ENCODE data around the gene RECQL. TPM values are rescaled to one million over a fixed set of nuclear protein-coding genes. Genes with fewer than 3 reads are reported as not detected.

RECQL gene
- total RNA-seq, 4 donors from 2014 or later, result 6.5 to 33.0 (median 11.0) TPM

Other genes with a start within 250 kb of the RECQL start
- gene SLCO1A2, start 166.7 kb downstream of the RECQL start, total RNA-seq, result not detected
- gene IAPP, start 128.7 kb downstream of the RECQL start, total RNA-seq, result not detected
- gene PYROXD1, start 64.0 kb downstream of the RECQL start, total RNA-seq, result 10 to 100 TPM; 27.8 to 69.9 (median 43.3) TPM
- gene GOLT1B, start 154 bp upstream of the RECQL start, total RNA-seq, result 10 to 100 TPM in 2 of 4 donors, 1 to 10 TPM in 2; 6.8 to 31.4 (median 14.0) TPM
- not detected for gene SPX, start 24.7 kb upstream of the RECQL start, total RNA-seq
- not detected for gene GYS2, start 103.2 kb upstream of the RECQL start, total RNA-seq
- gene LDHB, start 156.2 kb upstream of the RECQL start, total RNA-seq, result 100 to 1,000 TPM in 1 of 4 donors, 10 to 100 TPM in 3; 15.6 to 178 (median 25.1) TPM

Measured in Peyer's patch (tissue), 4 donors.